SK-N-SH treated with all-trans-retinoic acid at 6 μM for 48 hours (cell line): Measurements from ENCODE around the gene ATG16L1.

Source experiments
- ATAC-seq: fragments of 200-7000 bp; cut with Tn5 transposase; 3 replicates; pipeline ENCODE4 v1.9.1; 2020; ENCODE audit warnings: mild to moderate bottlenecking, moderate library complexity
- BACH2 ChIP-seq: fragments of 250-450 bp; sonication (Bioruptor Pico); IDR thresholded peaks from 2 replicates; pipeline ENCODE4 v1.9.0; 2021; ENCODE audit warnings: mild to moderate bottlenecking, borderline replicate concordance
- CSDC2 ChIP-seq: fragments of 250-450 bp; sonication (Bioruptor Pico); IDR thresholded peaks from 2 replicates; pipeline ENCODE4 v1.5.0; 2020; ENCODE audit warnings: mild to moderate bottlenecking, moderate library complexity
- ESRRG ChIP-seq: fragments of 250-450 bp; sonication (Bioruptor Pico); IDR thresholded peaks from 2 replicates; pipeline ENCODE4 v1.6.1; 2021; ENCODE audit warnings: mild to moderate bottlenecking
- GLIS3 ChIP-seq: fragments of 250-450 bp; sonication (Bioruptor Pico); IDR thresholded peaks from 2 replicates; pipeline ENCODE4 v1.5.0; 2020; ENCODE audit warnings: mild to moderate bottlenecking, moderate library complexity
- OSR1 ChIP-seq: fragments of 250-450 bp; sonication (Bioruptor Pico); IDR thresholded peaks from 2 replicates; pipeline ENCODE4 v1.8.0; 2022; ENCODE audit warnings: moderate library complexity, mild to moderate bottlenecking, inconsistent platforms
- PPARA ChIP-seq: fragments of 250-450 bp; sonication (Bioruptor Pico); IDR thresholded peaks from 2 replicates; pipeline ENCODE4 v1.5.0; 2020; ENCODE audit warnings: mild to moderate bottlenecking, borderline replicate concordance
- RARB ChIP-seq: fragments of 250-450 bp; sonication (Bioruptor Pico); IDR thresholded peaks from 2 replicates; pipeline ENCODE4 v1.8.0; 2021; ENCODE audit warnings: mild to moderate bottlenecking, moderate library complexity
- SNAI2 ChIP-seq: fragments of 250-450 bp; sonication (Bioruptor Pico); IDR thresholded peaks from 2 replicates; pipeline ENCODE4 v1.5.0; 2020; ENCODE audit warnings: mild to moderate bottlenecking, moderate library complexity
- TCF4 ChIP-seq: fragments of 250-450 bp; sonication (Bioruptor Pico); IDR thresholded peaks from 2 replicates; pipeline ENCODE4 v1.8.0; 2021; ENCODE audit warnings: mild to moderate bottlenecking, moderate library complexity, borderline replicate concordance
- TOX ChIP-seq: fragments of 250-450 bp; sonication (Bioruptor Pico); IDR thresholded peaks from 2 replicates; pipeline ENCODE4 v1.8.0; 2021; ENCODE audit warnings: mild to moderate bottlenecking, moderate library complexity, borderline replicate concordance
- ZC3H10 ChIP-seq: fragments of 250-450 bp; sonication (Bioruptor Pico); IDR thresholded peaks from 2 replicates; pipeline ENCODE4 v1.5.1; 2021; ENCODE audit warnings: mild to moderate bottlenecking, moderate library complexity
- ZFP3 ChIP-seq: fragments of 250-450 bp; sonication (Bioruptor Pico); IDR thresholded peaks from 2 replicates; pipeline ENCODE4 v1.5.0; 2020; ENCODE audit warnings: mild to moderate bottlenecking, moderate library complexity
- ZFP30 ChIP-seq: fragments of 450-650 bp; formaldehyde crosslinking; IDR thresholded peaks from 2 replicates; pipeline ENCODE4 v1.5.0; 2022; ENCODE audit warnings: mild to moderate bottlenecking, moderate library complexity
- ZNF565 ChIP-seq: fragments of 450-650 bp; formaldehyde crosslinking; conservative IDR thresholded peaks from 2 replicates; pipeline ENCODE4 v1.5.0; 2020; ENCODE audit warnings: low read depth, mild to moderate bottlenecking, moderate library complexity
- ZNF70 ChIP-seq: fragments of 450-650 bp; formaldehyde crosslinking; IDR thresholded peaks from 2 replicates; pipeline ENCODE4 v1.5.0; 2020; ENCODE audit warnings: mild to moderate bottlenecking, moderate library complexity
- ZNF8 ChIP-seq: fragments of 450-650 bp; formaldehyde crosslinking; IDR thresholded peaks from 2 replicates; pipeline ENCODE4 v1.5.0; 2020; ENCODE audit warnings: mild to moderate bottlenecking, moderate library complexity
- TF ChIP-seq, protein P1 (sequence below): fragments of 250-450 bp; sonication (Bioruptor Pico); IDR thresholded peaks from 2 replicates; pipeline ENCODE4 v1.5.0; 2020; ENCODE audit warnings: mild to moderate bottlenecking, moderate library complexity
- TF ChIP-seq, protein P2 (sequence below): fragments of 250-450 bp; sonication (Bioruptor Pico); IDR thresholded peaks from 2 replicates; pipeline ENCODE4 v1.8.0; 2021; ENCODE audit warnings: low read depth, mild to moderate bottlenecking, moderate library complexity, borderline replicate concordance
- TF ChIP-seq, protein P3 (sequence below): fragments of 250-450 bp; sonication (Bioruptor Pico); IDR thresholded peaks from 2 replicates; pipeline ENCODE4 v1.8.0; 2020; ENCODE audit warnings: mild to moderate bottlenecking, moderate library complexity, borderline replicate concordance
- TF ChIP-seq, protein P4 (sequence below): fragments of 250-450 bp; sonication (Bioruptor Pico); IDR thresholded peaks from 2 replicates; pipeline ENCODE4 v1.5.1; 2020; ENCODE audit warnings: low read depth, mild to moderate bottlenecking, moderate library complexity
- TF ChIP-seq, protein P5 (sequence below): fragments of 250-450 bp; sonication (Bioruptor Pico); IDR thresholded peaks from 2 replicates; pipeline ENCODE4 v1.5.1; 2021; ENCODE audit warnings: mild to moderate bottlenecking, moderate library complexity

The ATG16L1 gene

DNA sequence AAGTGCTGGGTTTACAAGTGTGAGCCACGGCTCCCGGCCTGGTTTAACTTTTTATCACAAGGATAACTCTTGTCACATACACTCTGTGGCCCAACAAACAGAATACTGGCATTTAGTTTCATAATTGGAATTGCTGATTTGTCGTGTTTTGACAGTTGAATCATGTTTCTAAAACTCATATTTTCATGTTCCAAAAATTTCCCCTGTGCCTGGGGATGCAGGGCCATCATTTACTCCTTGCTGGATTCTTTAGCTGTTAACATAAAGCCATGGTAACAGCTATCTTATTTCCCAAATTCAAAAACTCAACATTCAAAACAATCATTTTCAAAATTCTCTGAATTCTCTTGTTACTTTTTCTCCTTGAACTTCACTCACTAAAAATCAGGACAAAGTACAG is 16.5 kb upstream of the ATG16L1 start:
- TF ChIP-seq, protein P1, sequence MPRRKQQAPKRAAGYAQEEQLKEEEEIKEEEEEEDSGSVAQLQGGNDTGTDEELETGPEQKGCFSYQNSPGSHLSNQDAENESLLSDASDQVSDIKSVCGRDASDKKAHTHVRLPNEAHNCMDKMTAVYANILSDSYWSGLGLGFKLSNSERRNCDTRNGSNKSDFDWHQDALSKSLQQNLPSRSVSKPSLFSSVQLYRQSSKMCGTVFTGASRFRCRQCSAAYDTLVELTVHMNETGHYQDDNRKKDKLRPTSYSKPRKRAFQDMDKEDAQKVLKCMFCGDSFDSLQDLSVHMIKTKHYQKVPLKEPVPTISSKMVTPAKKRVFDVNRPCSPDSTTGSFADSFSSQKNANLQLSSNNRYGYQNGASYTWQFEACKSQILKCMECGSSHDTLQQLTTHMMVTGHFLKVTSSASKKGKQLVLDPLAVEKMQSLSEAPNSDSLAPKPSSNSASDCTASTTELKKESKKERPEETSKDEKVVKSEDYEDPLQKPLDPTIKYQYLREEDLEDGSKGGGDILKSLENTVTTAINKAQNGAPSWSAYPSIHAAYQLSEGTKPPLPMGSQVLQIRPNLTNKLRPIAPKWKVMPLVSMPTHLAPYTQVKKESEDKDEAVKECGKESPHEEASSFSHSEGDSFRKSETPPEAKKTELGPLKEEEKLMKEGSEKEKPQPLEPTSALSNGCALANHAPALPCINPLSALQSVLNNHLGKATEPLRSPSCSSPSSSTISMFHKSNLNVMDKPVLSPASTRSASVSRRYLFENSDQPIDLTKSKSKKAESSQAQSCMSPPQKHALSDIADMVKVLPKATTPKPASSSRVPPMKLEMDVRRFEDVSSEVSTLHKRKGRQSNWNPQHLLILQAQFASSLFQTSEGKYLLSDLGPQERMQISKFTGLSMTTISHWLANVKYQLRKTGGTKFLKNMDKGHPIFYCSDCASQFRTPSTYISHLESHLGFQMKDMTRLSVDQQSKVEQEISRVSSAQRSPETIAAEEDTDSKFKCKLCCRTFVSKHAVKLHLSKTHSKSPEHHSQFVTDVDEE (CRISPR knock-in tag) = no peak
- TF ChIP-seq CSDC2 (CRISPR knock-in tag) (no peak), OSR1 (CRISPR knock-in tag) (no peak), TOX (CRISPR knock-in tag) (no peak), SNAI2 (CRISPR knock-in tag) (no peak), ZFP3 (CRISPR knock-in tag) (no peak), PPARA (CRISPR knock-in tag) (no peak), ZNF70 (CRISPR knock-in tag) (no peak), RARB (CRISPR knock-in tag) (no peak), ZNF565 (no peak)
- TF ChIP-seq, protein P2, sequence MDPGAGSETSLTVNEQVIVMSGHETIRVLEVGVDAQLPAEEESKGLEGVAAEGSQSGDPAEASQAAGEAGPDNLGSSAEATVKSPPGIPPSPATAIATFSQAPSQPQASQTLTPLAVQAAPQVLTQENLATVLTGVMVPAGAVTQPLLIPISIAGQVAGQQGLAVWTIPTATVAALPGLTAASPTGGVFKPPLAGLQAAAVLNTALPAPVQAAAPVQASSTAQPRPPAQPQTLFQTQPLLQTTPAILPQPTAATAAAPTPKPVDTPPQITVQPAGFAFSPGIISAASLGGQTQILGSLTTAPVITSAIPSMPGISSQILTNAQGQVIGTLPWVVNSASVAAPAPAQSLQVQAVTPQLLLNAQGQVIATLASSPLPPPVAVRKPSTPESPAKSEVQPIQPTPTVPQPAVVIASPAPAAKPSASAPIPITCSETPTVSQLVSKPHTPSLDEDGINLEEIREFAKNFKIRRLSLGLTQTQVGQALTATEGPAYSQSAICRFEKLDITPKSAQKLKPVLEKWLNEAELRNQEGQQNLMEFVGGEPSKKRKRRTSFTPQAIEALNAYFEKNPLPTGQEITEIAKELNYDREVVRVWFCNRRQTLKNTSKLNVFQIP (CRISPR knock-in tag) = no peak
- TF ChIP-seq, protein P3, sequence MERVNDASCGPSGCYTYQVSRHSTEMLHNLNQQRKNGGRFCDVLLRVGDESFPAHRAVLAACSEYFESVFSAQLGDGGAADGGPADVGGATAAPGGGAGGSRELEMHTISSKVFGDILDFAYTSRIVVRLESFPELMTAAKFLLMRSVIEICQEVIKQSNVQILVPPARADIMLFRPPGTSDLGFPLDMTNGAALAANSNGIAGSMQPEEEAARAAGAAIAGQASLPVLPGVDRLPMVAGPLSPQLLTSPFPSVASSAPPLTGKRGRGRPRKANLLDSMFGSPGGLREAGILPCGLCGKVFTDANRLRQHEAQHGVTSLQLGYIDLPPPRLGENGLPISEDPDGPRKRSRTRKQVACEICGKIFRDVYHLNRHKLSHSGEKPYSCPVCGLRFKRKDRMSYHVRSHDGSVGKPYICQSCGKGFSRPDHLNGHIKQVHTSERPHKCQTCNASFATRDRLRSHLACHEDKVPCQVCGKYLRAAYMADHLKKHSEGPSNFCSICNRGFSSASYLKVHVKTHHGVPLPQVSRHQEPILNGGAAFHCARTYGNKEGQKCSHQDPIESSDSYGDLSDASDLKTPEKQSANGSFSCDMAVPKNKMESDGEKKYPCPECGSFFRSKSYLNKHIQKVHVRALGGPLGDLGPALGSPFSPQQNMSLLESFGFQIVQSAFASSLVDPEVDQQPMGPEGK (CRISPR knock-in tag) = no peak
- TF ChIP-seq, protein P4, sequence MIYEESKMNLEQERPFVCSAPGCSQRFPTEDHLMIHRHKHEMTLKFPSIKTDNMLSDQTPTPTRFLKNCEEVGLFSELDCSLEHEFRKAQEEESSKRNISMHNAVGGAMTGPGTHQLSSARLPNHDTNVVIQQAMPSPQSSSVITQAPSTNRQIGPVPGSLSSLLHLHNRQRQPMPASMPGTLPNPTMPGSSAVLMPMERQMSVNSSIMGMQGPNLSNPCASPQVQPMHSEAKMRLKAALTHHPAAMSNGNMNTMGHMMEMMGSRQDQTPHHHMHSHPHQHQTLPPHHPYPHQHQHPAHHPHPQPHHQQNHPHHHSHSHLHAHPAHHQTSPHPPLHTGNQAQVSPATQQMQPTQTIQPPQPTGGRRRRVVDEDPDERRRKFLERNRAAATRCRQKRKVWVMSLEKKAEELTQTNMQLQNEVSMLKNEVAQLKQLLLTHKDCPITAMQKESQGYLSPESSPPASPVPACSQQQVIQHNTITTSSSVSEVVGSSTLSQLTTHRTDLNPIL (CRISPR knock-in tag) = no peak
- no peak for ATAC-seq

DNA sequence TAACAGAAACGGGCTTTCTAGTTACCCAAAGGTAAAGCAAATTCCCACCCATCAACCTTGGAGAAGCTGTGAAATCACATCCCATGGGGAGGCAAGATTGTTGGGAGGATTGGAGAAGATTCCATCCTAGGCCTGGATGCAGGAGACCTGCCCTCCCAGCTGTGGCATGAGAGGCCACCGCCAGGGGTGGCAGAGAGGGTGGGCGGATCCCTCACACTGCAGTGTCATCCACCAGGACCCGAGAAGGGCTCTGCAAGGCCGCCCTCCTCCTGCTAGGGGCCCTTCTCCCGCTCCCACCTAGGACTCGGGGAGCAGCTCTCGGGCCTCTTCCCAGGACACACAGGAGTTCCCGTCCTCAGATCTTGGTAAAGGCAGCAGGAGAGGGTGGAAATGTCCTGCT is 15.5 kb upstream of the ATG16L1 start:
- TF ChIP-seq, protein P2 (CRISPR knock-in tag) = no peak
- TF ChIP-seq ZNF8 (CRISPR knock-in tag) (no peak), TOX (CRISPR knock-in tag) (no peak), CSDC2 (CRISPR knock-in tag) (no peak), ZNF70 (CRISPR knock-in tag) (no peak), ESRRG (CRISPR knock-in tag) (no peak), ZFP30 (CRISPR knock-in tag) (no peak), TCF4 (CRISPR knock-in tag) (no peak), GLIS3 (CRISPR knock-in tag) (no peak), BACH2 (no peak), RARB (CRISPR knock-in tag) (no peak), ZC3H10 (no peak), PPARA (CRISPR knock-in tag) (no peak), SNAI2 (CRISPR knock-in tag) (no peak)
- TF ChIP-seq, protein P3 (CRISPR knock-in tag) = no peak
- TF ChIP-seq, protein P5, sequence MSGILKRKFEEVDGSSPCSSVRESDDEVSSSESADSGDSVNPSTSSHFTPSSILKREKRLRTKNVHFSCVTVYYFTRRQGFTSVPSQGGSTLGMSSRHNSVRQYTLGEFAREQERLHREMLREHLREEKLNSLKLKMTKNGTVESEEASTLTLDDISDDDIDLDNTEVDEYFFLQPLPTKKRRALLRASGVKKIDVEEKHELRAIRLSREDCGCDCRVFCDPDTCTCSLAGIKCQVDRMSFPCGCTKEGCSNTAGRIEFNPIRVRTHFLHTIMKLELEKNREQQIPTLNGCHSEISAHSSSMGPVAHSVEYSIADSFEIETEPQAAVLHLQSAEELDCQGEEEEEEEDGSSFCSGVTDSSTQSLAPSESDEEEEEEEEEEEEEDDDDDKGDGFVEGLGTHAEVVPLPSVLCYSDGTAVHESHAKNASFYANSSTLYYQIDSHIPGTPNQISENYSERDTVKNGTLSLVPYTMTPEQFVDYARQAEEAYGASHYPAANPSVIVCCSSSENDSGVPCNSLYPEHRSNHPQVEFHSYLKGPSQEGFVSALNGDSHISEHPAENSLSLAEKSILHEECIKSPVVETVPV (CRISPR knock-in tag) = no peak
- TF ChIP-seq, protein P1 (CRISPR knock-in tag) = no peak
- TF ChIP-seq, protein P4 (CRISPR knock-in tag) = no peak
- no peak for ATAC-seq
